ENCODE results near the gene TLE5.
"Not testable (repeated sequence)": the region's sequence is repeated elsewhere in the genome, so short reads cannot be mapped to it uniquely, and the experiment has no call there.

TLE5 gene

DNA sequence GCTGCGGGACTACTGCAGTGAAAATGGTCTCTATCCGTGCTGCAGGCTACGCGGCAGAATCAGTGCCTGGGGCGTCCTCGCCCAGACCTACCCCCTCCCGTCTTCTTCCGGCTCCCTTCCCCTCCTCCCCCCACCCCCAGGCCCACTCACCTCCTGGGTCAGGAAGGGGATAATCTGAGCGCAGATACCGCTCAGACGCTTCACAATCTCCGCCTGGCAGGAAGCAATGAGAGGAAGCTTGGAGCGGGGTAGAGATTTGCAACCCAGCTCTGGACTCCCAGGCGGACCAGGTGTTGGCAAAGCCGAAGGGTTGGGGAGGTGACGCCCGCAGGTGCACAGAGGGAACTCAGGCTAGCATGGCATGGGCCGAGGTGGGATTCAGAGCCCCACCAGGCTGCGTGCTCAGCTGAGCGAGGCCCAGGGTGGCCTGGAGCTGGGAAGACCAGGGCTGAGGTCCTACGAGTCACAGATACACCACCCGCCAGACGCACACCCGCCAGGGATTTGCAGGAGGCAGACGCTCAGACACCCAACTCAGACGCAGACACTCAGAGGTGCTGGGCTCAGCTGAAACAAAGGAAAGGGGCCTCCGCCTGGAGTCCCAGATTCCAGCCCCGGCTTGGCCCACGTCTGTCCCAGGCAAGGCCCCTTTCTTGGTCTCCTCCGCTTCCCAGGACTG lies 37.3 kb downstream of the TLE5 start:
- DNase-seq: no peak

DNA sequence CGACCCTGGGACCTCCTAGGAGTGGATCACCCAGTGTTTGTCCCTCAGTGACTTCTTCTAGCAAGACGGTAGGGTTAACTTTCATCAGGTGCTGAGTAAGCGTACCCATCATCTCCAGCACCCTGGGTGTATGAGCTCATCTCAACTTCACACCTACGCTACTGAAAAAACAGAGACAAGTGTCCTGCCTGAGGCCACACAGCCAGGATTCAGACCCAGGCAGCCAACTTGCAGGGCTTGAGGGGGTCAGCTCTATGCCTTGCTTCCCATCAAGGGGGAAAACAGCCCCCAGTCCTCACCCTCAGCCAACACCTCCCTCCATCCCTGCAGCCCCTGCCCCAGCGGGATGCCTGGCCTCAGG lies 37.8 kb downstream of the TLE5 start:
- TF ChIP-seq GATA1 (IDR thresholded peaks at IDR 0.05; ENCODE audit: low read depth, low read length) (no peak), POLR2A (IDR thresholded peaks at IDR 0.05; ENCODE audit: low read length) (no peak)
- DNase-seq: no peak

More for the DNA sequence above, 37.3 kb downstream of the TLE5 start:
- TF ChIP-seq GATA1 (IDR thresholded peaks at IDR 0.05; ENCODE audit: low read depth, low read length) (no peak), POLR2A (IDR thresholded peaks at IDR 0.05; ENCODE audit: low read length) (no peak)

DNA sequence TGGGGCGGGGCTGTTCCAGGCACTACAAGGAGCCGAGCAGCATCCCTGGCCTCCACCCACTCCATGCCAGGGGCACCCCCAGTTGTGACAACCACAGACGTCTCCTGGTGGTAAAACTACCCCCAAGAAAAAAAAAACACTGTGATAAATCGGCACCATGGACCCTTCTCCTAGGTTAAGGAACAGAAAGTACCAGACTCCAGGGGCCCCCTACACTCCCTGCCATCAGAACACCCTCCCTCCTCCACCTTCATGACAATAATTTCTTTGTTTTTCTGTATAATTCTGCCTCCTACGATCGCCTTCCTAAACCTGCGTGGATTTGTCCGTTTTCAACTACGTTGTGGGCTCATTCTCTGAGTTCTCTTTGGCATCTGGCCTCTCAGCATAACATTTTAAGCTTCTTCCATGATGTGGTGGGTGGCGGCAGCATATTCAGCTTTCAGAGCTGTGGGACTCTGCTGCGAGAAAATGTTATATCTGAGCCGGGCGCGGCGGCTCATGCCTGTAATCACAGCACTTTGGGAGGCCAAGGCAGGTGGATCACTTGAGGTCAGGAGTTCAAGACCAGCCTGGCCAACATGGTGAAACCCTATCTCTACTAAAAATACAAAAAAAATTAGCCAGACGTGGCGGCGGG lies 41.9 kb downstream of the TLE5 start:
- TF ChIP-seq POLR2A (IDR thresholded peaks at IDR 0.05; ENCODE audit: low read length) (no peak), GATA1 (IDR thresholded peaks at IDR 0.05; ENCODE audit: low read depth, low read length) (no peak)
- no peak for DNase-seq

DNA sequence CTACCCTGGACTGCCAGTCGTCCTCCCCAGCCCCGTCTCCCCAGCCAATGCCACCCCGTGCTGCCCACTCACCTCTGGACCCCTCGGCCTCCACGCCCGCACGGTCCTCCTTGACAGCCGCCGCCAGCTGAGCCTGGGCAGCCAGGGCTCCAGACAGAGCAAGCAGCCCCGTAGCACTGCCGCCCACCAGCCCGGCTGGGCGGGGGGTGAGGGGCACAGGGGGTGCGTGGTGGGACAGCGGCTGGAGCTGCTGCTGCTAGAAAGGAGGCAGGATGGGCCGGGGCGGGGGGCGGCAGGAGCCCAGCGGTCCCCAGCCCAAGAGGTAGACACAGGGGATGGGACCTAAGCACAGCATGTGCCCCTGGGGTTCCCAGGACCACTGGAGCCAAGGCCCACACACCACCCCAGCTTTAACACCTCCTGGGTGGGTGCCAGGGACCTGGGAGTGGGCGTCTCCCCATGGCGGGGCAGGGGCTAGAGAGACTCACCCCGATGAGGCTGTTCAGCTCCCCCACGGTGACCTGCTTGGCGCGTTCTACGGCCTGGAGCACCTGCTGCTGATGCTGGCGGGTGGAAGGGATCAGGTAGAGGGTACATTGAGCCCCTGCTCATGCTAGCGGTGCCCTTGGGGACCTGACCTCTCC lies 43.0 kb downstream of the TLE5 start:
- TF ChIP-seq GATA1 (IDR thresholded peaks at IDR 0.05; ENCODE audit: low read depth, low read length) (no peak), POLR2A (IDR thresholded peaks at IDR 0.05; ENCODE audit: low read length) (no peak)
- no peak for DNase-seq

DNA sequence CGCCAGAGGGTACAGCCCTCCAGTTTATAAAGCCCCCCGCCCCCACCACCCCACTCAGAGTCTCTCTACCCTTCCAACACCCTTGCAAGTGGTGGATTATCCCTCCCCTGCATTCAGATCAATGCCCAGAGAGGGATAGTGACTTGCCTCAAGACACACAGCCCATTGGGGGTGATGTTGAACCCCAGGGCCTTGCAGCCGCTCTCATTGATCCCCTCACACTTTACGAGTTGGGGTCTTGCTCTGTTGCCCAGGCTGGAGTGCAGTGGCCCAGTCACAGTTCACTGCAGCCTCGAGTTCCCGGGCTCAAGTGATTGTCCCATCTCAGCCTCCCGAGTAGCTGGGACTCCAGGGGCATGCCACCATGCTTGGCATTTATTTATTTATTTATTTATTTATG lies 44.4 kb downstream of the TLE5 start:
- TF ChIP-seq POLR2A (IDR thresholded peaks at IDR 0.05; ENCODE audit: low read length): no peak
- no peak for TF ChIP-seq GATA1 (IDR thresholded peaks at IDR 0.05; ENCODE audit: low read depth, low read length)
- DNase-seq: no peak

DNA sequence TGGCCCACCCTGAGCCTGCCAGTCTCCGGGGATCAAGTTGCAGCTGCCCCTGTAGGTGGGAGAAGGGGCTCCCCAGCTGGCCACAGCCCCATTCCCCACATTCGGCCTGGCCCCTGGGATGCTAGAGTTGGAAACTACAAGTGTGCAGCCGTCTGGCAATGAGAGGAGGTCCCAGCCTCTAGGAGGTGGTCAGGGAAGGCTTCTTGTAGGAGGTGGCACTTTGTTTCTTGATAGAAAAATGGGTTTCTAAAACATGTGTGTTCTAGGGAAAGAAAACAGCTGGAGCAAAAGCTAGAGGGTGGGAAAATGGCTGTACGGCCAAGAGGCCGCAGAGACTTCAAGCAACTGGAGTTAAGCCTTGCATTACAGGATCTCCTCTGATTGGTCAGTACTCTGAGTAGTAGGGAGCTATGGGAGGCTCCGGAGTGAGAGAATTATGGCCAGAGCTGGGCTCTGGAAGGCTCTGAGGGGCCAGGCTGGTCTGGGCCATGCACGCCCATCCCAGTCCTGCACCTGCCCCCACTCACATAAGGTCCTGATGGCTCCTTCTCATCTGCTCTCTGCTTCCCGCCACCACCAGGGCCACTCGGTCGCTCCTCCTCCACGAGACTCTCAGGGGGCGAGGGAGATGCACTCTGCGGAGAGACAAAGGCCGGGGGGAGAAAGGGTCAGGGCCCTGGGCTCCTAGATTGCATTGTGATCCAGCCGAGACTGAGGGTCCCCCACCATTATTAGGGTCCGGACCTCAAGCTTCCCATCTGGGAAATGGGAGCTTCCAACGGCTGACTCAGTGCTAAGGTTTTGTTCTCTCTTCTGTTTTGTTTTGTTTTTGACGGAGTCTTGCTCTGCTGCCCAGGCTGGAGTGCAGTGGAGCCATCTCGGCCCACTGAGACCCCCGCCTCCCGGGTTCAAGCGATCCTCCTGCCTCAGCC lies 46.9 kb downstream of the TLE5 start:
- DNase-seq: no peak
- TF ChIP-seq POLR2A (IDR thresholded peaks at IDR 0.05; ENCODE audit: low read length): no peak
- TF ChIP-seq GATA1 (IDR thresholded peaks at IDR 0.05; ENCODE audit: low read depth, low read length): no peak

DNA sequence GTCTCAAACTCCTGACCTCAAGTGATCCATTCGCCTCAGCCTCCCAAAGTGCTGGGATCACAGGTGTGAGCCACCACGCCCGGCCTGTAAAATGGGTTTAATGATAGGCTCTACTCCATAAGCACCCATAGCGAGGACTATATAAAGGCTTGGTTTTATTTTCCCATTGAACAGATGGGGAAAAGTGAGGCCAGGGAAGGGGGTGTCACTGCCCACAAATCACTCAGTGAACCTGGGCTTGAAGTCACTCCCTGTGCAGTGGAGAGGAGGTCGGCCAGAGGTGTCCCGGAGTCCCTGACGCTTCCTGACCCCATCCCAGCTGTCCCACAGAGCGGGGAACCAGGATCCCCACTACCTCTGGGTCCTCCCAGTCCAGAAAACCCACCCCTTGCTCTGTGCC lies 48.2 kb downstream of the TLE5 start:
- no peak for TF ChIP-seq POLR2A (IDR thresholded peaks at IDR 0.05; ENCODE audit: low read length)
- no peak for TF ChIP-seq GATA1 (IDR thresholded peaks at IDR 0.05; ENCODE audit: low read depth, low read length)
- DNase-seq: no peak

DNA sequence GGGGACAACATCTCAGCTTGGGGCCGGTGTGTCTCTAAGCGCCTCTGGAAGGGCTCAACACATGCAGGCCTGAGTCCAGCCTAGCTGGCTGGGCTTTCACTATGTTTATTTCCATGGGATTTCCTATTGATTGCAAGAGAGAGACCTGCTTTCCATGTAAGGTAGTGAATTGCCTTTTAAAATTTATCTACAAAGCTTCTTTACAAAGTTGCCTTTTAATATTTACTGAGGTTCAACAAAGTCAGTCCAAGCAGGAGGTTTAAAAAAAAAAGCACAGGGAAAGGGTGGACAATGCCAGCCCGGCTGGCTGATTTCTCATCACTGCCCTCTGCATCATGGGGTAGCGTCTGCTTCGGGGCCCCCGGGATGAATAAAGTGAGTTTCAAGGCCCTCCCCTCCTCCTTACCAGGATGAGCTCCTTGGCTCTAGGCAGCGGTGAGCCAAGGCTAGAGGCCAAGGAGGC lies 49.0 kb downstream of the TLE5 start:
- no peak for DNase-seq

DNA sequence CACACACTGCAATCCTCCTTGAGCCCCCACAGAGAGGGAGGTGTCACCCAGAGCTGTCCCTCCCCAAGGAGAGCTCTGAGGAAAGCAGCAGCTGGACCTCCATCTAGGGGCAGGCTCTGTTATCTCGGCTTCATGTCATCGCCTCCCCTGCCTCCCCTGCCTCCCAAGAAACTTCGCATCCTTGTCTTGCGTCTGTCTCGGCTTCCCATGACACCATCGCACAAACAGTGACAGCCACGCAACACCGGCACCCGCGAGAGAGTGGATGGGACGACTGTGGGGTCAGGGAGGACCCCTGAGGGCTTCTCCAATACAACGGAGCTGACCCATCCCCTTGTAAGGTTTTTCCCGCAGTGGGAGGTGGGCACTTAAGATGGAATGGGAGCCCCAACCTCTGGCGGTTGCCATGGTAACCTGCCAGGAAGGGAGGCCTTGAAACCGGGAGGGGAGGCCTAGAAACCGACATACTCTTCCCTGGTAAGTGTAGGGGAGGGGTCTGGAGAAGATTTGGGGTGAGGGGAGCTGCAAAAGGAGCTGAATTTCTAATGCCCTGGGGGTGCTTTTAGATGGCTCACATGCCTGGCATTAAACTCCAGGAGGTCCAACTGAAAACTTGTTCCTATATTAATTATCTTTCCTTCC lies 49.6 kb downstream of the TLE5 start:
- no peak for DNase-seq
- TF ChIP-seq POLR2A (IDR thresholded peaks at IDR 0.05; ENCODE audit: low read length): no peak
- no peak for TF ChIP-seq GATA1 (IDR thresholded peaks at IDR 0.05; ENCODE audit: low read depth, low read length)

More for the DNA sequence above, 49.0 kb downstream of the TLE5 start:
- TF ChIP-seq POLR2A (IDR thresholded peaks at IDR 0.05; ENCODE audit: low read length): no peak
- TF ChIP-seq GATA1 (IDR thresholded peaks at IDR 0.05; ENCODE audit: low read depth, low read length): no peak

DNA sequence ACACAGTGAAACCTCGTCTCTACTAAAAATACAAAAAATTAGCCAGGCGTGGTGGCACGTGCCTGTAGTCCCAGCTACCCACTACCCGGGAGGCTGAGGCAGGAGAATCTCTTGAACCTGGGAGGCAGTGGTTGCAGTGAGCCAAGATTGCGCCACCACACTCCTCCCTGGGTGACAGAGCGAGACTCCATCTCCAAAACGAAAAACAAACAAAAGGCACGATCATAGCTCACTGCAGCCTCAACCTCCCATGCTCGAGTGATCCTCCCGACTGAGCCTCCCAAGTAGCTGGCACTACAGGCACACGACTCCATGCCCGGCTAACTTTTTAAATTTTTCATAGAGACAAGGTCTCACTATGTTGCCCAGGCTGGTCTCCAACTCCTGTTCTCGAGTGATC lies 50.2 kb downstream of the TLE5 start:
- not testable (repeated sequence) for DNase-seq

DNA sequence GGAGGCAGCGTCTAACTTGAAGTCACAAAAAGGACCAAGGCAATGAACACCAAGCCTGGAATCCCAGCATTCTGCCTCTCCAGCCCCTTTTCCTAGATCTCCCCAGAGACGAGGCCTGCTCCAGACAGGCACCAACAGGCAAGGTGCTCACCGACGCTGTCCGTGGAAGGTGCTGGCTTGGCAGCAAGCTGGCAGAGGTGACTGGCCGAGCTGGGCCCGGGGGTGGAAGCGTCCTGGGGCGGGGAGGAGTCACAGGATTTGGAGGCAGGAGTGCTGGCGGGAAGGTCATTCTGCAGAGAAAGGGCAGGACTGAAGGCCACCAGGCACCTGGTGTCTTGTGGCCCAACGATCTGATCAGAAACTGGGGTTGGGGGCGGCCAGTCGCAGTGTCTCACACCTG lies 51.4 kb downstream of the TLE5 start:
- TF ChIP-seq POLR2A (IDR thresholded peaks at IDR 0.05; ENCODE audit: low read length): no peak
- TF ChIP-seq GATA1 (IDR thresholded peaks at IDR 0.05; ENCODE audit: low read depth, low read length): no peak
- no peak for DNase-seq

DNA sequence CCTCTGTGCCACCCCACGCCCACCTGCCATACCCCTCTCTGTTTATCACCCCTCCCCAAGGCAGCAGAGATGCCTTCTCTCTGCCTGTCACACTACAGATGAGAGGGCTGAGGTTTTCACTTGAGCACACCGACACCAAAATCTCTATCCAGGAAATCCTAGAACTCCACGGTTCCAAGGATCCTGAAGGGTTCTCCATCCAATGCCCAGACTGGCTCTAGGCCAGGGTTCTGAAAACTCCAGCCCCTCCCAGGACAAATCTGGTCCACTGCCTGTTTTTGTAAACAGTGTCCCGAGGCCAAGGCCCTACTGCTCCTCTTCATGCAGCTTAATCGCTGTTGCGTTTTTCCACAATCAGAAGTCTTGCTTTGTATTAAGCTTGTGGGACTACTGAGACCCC lies 53.3 kb downstream of the TLE5 start:
- no peak for TF ChIP-seq POLR2A (IDR thresholded peaks at IDR 0.05; ENCODE audit: low read length)
- no peak for TF ChIP-seq GATA1 (IDR thresholded peaks at IDR 0.05; ENCODE audit: low read depth, low read length)
- no peak for DNase-seq

DNA sequence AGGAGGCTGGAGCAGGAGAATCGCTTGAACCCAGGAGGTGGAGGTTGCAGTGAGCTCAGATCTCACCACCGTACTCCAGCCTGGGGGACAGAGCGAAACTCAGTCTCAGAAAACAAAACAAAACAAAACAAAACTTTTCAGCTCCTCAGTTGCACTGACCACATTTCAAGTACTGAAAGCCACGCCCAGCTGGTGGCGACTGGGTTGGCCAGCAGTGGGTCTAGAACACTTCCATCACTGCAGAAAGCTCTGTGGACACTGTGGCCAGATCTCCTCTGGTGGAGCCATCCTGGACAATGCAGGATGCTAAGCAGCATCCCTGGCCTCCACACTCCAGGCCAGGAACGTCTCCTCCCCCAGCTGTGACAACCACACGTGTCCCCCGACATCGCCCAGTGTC lies 54.3 kb downstream of the TLE5 start:
- no peak for DNase-seq
- TF ChIP-seq GATA1 (IDR thresholded peaks at IDR 0.05; ENCODE audit: low read depth, low read length): no peak
- TF ChIP-seq POLR2A (IDR thresholded peaks at IDR 0.05; ENCODE audit: low read length): no peak
